ENCODE results near the gene KRT80.

DNA sequence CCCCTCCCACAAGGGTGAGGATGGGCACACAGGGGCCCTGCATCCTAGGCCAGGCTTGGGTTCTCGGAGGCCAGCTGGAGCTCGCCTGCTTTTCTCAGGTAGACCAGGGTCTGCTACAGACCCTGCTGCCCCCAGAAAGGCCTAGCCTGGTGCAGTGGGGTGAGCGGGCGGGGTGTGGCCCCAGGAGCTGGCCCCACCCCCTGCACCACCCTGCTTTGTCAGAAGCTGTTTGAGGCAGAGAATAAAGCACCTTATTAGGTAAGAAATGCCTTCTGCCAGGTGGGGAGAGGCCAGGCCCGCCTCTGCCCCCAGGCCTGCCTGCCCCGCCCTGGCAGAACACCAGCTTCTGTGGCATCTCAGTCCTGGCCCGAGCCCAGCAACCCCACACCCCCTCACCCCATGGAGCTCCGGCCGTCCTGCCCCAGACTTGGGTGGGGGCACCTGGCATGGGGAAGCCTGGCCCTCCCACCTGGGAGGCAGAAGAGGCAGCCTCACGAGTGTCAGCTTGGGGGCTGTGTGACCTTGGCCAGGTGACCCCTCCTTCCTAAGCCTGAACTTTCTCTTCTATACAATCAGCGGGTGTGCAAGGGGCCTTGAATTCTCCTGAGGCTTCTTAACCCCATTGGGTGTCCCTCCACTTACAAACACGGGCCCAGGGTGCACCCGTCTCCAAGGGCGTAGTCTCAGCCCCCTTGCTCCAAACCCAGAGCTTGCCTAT is 43.2 kb downstream of the KRT80 start:
- TF ChIP-seq POLR2AphosphoS5 (IDR thresholded peaks at IDR 0.05; ENCODE audit: low read depth, low read length), result no peak
- TF ChIP-seq, protein P1, sequence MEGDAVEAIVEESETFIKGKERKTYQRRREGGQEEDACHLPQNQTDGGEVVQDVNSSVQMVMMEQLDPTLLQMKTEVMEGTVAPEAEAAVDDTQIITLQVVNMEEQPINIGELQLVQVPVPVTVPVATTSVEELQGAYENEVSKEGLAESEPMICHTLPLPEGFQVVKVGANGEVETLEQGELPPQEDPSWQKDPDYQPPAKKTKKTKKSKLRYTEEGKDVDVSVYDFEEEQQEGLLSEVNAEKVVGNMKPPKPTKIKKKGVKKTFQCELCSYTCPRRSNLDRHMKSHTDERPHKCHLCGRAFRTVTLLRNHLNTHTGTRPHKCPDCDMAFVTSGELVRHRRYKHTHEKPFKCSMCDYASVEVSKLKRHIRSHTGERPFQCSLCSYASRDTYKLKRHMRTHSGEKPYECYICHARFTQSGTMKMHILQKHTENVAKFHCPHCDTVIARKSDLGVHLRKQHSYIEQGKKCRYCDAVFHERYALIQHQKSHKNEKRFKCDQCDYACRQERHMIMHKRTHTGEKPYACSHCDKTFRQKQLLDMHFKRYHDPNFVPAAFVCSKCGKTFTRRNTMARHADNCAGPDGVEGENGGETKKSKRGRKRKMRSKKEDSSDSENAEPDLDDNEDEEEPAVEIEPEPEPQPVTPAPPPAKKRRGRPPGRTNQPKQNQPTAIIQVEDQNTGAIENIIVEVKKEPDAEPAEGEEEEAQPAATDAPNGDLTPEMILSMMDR (IDR thresholded peaks at IDR 0.05), result no peak

All from Panc1 (cell line).